Loucy (cell line): Measurements from ENCODE around the gene ATG13.

Experiments used
- EZH2phosphoT487 ChIP-seq: fragments of 200-600 bp; IDR thresholded peaks from 2 replicates; pipeline ENCODE4 v1.6.1; 2018; ENCODE audit warnings: antibody characterized with exemption, mild to moderate bottlenecking, moderate library complexity, borderline replicate concordance
- TF ChIP-seq, protein P1 (sequence below): fragments of 200-600 bp; sonication (generic); conservative IDR thresholded peaks from 2 replicates; pipeline ENCODE4 v1.5.1; 2014; ENCODE audit warnings: mild to moderate bottlenecking, antibody characterized with exemption, low read length

DNA sequence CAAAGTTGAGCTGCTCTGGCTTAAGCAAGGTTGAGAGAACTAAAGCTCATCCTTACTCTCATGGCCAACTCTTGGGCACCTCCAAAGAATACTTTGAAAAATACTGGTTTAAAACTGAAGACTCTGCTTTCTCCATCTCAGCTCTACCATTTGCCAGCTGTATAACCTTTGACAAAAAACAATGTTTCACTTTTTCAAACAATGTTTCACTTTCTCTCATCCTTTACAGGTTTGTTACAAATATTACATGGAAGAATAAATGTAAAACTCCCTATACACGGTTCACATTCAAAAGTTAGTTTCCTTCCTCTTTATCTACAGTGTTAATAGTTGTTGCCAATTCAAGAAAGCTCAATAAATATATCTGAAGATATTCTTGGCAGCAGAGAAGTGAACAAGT, 42.7 kb upstream of the ATG13 start:
- TF ChIP-seq EZH2phosphoT487: no peak
- TF ChIP-seq, protein P1, sequence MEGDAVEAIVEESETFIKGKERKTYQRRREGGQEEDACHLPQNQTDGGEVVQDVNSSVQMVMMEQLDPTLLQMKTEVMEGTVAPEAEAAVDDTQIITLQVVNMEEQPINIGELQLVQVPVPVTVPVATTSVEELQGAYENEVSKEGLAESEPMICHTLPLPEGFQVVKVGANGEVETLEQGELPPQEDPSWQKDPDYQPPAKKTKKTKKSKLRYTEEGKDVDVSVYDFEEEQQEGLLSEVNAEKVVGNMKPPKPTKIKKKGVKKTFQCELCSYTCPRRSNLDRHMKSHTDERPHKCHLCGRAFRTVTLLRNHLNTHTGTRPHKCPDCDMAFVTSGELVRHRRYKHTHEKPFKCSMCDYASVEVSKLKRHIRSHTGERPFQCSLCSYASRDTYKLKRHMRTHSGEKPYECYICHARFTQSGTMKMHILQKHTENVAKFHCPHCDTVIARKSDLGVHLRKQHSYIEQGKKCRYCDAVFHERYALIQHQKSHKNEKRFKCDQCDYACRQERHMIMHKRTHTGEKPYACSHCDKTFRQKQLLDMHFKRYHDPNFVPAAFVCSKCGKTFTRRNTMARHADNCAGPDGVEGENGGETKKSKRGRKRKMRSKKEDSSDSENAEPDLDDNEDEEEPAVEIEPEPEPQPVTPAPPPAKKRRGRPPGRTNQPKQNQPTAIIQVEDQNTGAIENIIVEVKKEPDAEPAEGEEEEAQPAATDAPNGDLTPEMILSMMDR: no peak
